Endodermal cell (in vitro differentiated cells): ENCODE data around the gene CD72. TPM values are rescaled to one million over a fixed set of nuclear protein-coding genes. Genes with fewer than 3 reads are reported as not detected.
"Not testable (repeated sequence)": the region's sequence is repeated elsewhere in the genome, so short reads cannot be mapped to it uniquely, and the experiment has no call there.

Source experiments
- DNase-seq: peaks from one replicate; pipeline ENCODE4 v3.0.0-alpha.2; 2017
- H3K27ac ChIP-seq: 2 replicates; pipeline ENCODE4 v1.5.1; 2013; ENCODE audit warnings: mild to moderate bottlenecking, low read depth, low read length, moderate library complexity
- H3K27me3 ChIP-seq: 2 replicates; pipeline ENCODE4 v1.6.1; 2013; ENCODE audit warnings: mild to moderate bottlenecking, low read length, moderate library complexity; ENCODE audit not compliant: insufficient read depth, control insufficient read depth, poor library complexity, severe bottlenecking
- H3K36me3 ChIP-seq: 2 replicates; pipeline ENCODE4 v1.7.0; 2013; ENCODE audit warnings: mild to moderate bottlenecking, low read length, moderate library complexity; ENCODE audit not compliant: control insufficient read depth, insufficient read depth
- H3K4me1 ChIP-seq: one replicate; pipeline ENCODE4 v1.7.0; 2013; ENCODE audit warnings: low read length; ENCODE audit not compliant: control insufficient read depth, insufficient read depth
- H3K4me3 ChIP-seq: 2 replicates; pipeline ENCODE4 v1.5.1; 2013; ENCODE audit warnings: mild to moderate bottlenecking, low read length, moderate library complexity
- H3K9ac ChIP-seq: 2 replicates; pipeline ENCODE4 v1.6.1; 2013; ENCODE audit warnings: mild to moderate bottlenecking, low read length, moderate library complexity; ENCODE audit not compliant: poor library complexity, severe bottlenecking; ENCODE audit errors: extremely low read depth
- H3K9me3 ChIP-seq: 2 replicates; pipeline ENCODE4 v1.6.1; 2013; ENCODE audit warnings: mild to moderate bottlenecking, low read length, moderate library complexity; ENCODE audit not compliant: control insufficient read depth
- H3K27ac Mint-ChIP-seq: 2 replicates; pipeline ENCODE4 v1.8.0; 2020; ENCODE audit warnings: mixed read lengths
- H3K27me3 Mint-ChIP-seq: 2 replicates; pipeline ENCODE4 v1.8.0; 2021; ENCODE audit warnings: mild to moderate bottlenecking, mixed read lengths; ENCODE audit not compliant: insufficient read depth
- H3K36me3 Mint-ChIP-seq: 2 replicates; pipeline ENCODE4 v1.8.0; 2020; ENCODE audit warnings: low read depth, mixed read lengths
- H3K4me1 Mint-ChIP-seq: 2 replicates; pipeline ENCODE4 v1.8.0; 2020; ENCODE audit warnings: mixed read lengths
- H3K4me3 Mint-ChIP-seq: 2 replicates; pipeline ENCODE4 v1.8.0; 2020; ENCODE audit warnings: mild to moderate bottlenecking, moderate library complexity, mixed read lengths
- H3K9me3 Mint-ChIP-seq: 2 replicates; pipeline ENCODE4 v1.8.0; 2020; ENCODE audit warnings: mild to moderate bottlenecking, mixed read lengths
- WGBS, 2 experiments: methylation state at CpG; one replicate each; pipeline versions ENCODE4 v1.1.5 to v1.1.7; 2013; ENCODE audit warnings: missing lambda C conversion rate in 2 of 2, mixed read lengths in 1 of 2; ENCODE audit not compliant: insufficient coverage in 1 of 2, insufficient read length in 1 of 2; 5-methylcytosine and 5-hydroxymethylcytosine counted together
- total RNA-seq, 2 donors: library from RNA; stranded (reverse); fragmentation: NEBNext Ultra II Directional in 1 of 2; extraction: Animal tissue kit (Norgen Biotek cat#: 25700) in 1 of 2; gene quantifications; 2 replicates in 1 of 2; 3 replicates in 1 of 2; pipeline ENCODE4 v1.2.1, GENCODE V29; 2021
- TF ChIP-seq, protein P1 (sequence below): fragments of 200-600 bp; sonication (generic); conservative IDR thresholded peaks from 2 replicates; pipeline ENCODE4 v1.5.0; 2021; ENCODE audit warnings: antibody characterized with exemption, mild to moderate bottlenecking

The CD72 gene
- total RNA-seq, 2 donors from 2014 or later: 2.4 to 6.9 TPM

- Mint-ChIP-seq H3K4me1 (no peaks in the 10 kb centered on the region), H3K27me3 (peaks cover 2% of the 10 kb centered on the region), H3K4me3 (no peak overlapping the region), H3K36me3 (peaks cover 13% of the 10 kb centered on the region), H3K27ac (no peak overlapping the region), H3K9me3 (peaks cover 28% of the 10 kb centered on the region)
- DNase-seq: no peak
- H3K9me3 ChIP-seq: peaks cover 24% of the 10 kb centered on the region
- H3K4me1 ChIP-seq: no peaks in the 10 kb centered on the region
- 90 to 92% methylated on average over 2 to 4 of the region's 4 CpGs for WGBS, 2 experiments
- TF ChIP-seq, protein P1, sequence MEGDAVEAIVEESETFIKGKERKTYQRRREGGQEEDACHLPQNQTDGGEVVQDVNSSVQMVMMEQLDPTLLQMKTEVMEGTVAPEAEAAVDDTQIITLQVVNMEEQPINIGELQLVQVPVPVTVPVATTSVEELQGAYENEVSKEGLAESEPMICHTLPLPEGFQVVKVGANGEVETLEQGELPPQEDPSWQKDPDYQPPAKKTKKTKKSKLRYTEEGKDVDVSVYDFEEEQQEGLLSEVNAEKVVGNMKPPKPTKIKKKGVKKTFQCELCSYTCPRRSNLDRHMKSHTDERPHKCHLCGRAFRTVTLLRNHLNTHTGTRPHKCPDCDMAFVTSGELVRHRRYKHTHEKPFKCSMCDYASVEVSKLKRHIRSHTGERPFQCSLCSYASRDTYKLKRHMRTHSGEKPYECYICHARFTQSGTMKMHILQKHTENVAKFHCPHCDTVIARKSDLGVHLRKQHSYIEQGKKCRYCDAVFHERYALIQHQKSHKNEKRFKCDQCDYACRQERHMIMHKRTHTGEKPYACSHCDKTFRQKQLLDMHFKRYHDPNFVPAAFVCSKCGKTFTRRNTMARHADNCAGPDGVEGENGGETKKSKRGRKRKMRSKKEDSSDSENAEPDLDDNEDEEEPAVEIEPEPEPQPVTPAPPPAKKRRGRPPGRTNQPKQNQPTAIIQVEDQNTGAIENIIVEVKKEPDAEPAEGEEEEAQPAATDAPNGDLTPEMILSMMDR: no peak
- no peak overlapping the region for H3K27ac ChIP-seq
- H3K27me3 ChIP-seq: no peaks in the 10 kb centered on the region
- no peak overlapping the region for H3K4me3 ChIP-seq
- no peaks in the 10 kb centered on the region for H3K36me3 ChIP-seq
- no peak overlapping the region for H3K9ac ChIP-seq
Observed at GRCh38 chr9:35594471-35594870, 23.7 kb downstream of the CD72 start.

DNA sequence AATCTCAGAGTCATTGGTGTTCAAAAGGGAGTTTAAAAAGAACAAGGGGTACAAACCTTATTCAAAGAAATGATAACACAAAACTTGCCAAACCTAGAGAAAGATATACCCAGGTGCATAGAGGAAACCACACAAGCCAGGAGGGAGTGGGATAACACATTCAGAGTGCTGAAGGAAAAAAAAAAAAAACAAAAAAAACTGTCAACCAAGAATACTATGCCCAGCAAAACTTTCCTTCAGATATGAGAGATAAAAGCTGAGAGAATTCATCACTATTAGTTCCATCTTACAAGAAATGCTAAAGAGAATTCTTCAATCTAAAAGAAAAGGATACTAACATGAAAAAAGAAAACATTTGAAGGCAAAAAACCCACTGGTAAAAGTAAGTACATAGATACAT lies 24.6 kb downstream of the CD72 start:
- Histone ChIP-seq H3K27me3 (no peaks in the 10 kb centered on the region), H3K36me3 (no peaks in the 10 kb centered on the region), H3K27ac (no peak overlapping the region), H3K4me3 (no peak overlapping the region), H3K4me1 (no peaks in the 10 kb centered on the region), H3K9me3 (peaks cover 24% of the 10 kb centered on the region), H3K9ac (no peak overlapping the region)
- Mint-ChIP-seq H3K27ac (no peak overlapping the region), H3K9me3 (peaks cover 28% of the 10 kb centered on the region), H3K27me3 (peaks cover 2% of the 10 kb centered on the region), H3K4me3 (no peak overlapping the region), H3K4me1 (no peaks in the 10 kb centered on the region), H3K36me3 (peaks cover 13% of the 10 kb centered on the region)
- no peak for DNase-seq
- TF ChIP-seq, protein P1: no peak

- Mint-ChIP-seq H3K9me3 (peaks cover 34% of the 10 kb centered on the region), H3K36me3 (peaks cover 10% of the 10 kb centered on the region)
- DNase-seq, H3K9ac ChIP-seq, H3K4me3 Mint-ChIP-seq, H3K4me1 Mint-ChIP-seq, H3K27me3 Mint-ChIP-seq, H3K4me3 ChIP-seq, H3K36me3 ChIP-seq, H3K27ac Mint-ChIP-seq, H3K27me3 ChIP-seq, H3K4me1 ChIP-seq, H3K27ac ChIP-seq: not testable (repeated sequence)
- 93 to 97% methylated on average over 3 to 5 of the region's 5 CpGs for WGBS, 2 experiments
- peaks cover 42% of the 10 kb centered on the region for H3K9me3 ChIP-seq
Observed at GRCh38 chr9:35588506-35588905, 29.7 kb downstream of the CD72 start.

DNA sequence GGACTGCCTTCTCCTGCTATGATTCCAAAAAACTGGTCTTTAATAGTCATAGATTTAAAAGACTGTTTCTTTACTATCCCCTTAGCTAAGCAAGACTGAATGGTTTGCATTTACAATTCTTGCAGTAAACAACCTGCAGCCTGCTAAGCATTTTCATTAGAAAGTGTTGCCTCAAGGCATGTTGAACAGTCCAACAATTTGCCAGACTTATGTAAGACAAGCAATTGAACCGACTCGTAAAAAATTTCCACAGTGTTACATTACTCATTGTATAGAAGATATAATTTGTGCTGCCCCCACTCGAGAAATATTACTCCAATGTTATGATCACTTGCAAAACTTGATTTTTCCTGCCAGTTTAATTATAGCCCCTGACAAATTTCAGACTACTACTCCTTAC lies 33.5 kb downstream of the CD72 start:
- H3K9me3 ChIP-seq: peaks cover 49% of the 10 kb centered on the region
- H3K4me1 Mint-ChIP-seq, H3K36me3 Mint-ChIP-seq, H3K4me3 ChIP-seq, H3K27me3 Mint-ChIP-seq, H3K4me1 ChIP-seq, H3K27me3 ChIP-seq, H3K4me3 Mint-ChIP-seq, DNase-seq, H3K27ac ChIP-seq, H3K36me3 ChIP-seq, H3K27ac Mint-ChIP-seq, H3K9ac ChIP-seq: not testable (repeated sequence)
- 83 to 100% methylated on average over 2 to 3 of the region's 3 CpGs for WGBS, 2 experiments
- H3K9me3 Mint-ChIP-seq: peaks cover 49% of the 10 kb centered on the region

- H3K9me3 ChIP-seq: peaks cover 51% of the 10 kb centered on the region
- H3K4me3 ChIP-seq, H3K9ac ChIP-seq, H3K36me3 ChIP-seq, DNase-seq, H3K4me1 Mint-ChIP-seq, H3K4me3 Mint-ChIP-seq, H3K36me3 Mint-ChIP-seq, H3K27ac ChIP-seq, H3K27me3 ChIP-seq, H3K27ac Mint-ChIP-seq, H3K4me1 ChIP-seq, H3K27me3 Mint-ChIP-seq: not testable (repeated sequence)
- H3K9me3 Mint-ChIP-seq: peaks cover 58% of the 10 kb centered on the region
- 13 to 63% methylated on average over 1 to 6 of the region's 6 CpGs for WGBS, 2 experiments
Observed at GRCh38 chr9:35583521-35583920, 34.7 kb downstream of the CD72 start.
